MCF 10A (cell line): ENCODE data around the gene GALNT14. TPM values are rescaled to one million over a fixed set of nuclear protein-coding genes. Genes with fewer than 3 reads are reported as not detected.

ENCODE experiments used
- BruUV-seq: library from RNA; stranded (reverse); fragments of 400-500 nt; replicated peaks from 2 replicates; lab custom pipeline; 2021; lab: Mats Ljungman, UMichigan
- CTCF ChIA-PET: fragments of 300-600 bp; sonication (Branson Sonifier 250); formaldehyde crosslinking; extraction: SDS; loops from one replicate; lab custom pipeline; 2021; ENCODE audit warnings: antibody characterized with exemption, inconsistent platforms; lab: Yijun Ruan, JAX
- POLR2A ChIA-PET: fragments of 300-600, 350-650 bp; sonication (Branson Sonifier 250); formaldehyde crosslinking; extraction: SDS; loops from one replicate; lab custom pipeline; 2020; ENCODE audit warnings: antibody characterized with exemption, inconsistent platforms; lab: Yijun Ruan, JAX
- DNase-seq: peaks from one replicate; pipeline ENCODE4 v3.0.0-alpha.2; 2018; ENCODE audit not compliant: unreplicated experiment
- H3K27ac Mint-ChIP-seq: one replicate; pipeline ENCODE4 v1.8.0; 2022; ENCODE audit warnings: mild to moderate bottlenecking, low read depth, mixed read lengths; ENCODE audit not compliant: unreplicated experiment
- H3K27me3 Mint-ChIP-seq: one replicate; pipeline ENCODE4 v1.8.0; 2022; ENCODE audit warnings: mixed read lengths; ENCODE audit not compliant: insufficient read depth, unreplicated experiment
- H3K36me3 Mint-ChIP-seq: one replicate; pipeline ENCODE4 v1.8.0; 2022; ENCODE audit warnings: mild to moderate bottlenecking, moderate library complexity, mixed read lengths; ENCODE audit not compliant: insufficient read depth, unreplicated experiment
- H3K4me1 Mint-ChIP-seq: one replicate; pipeline ENCODE4 v1.8.0; 2022; ENCODE audit warnings: mixed read lengths; ENCODE audit not compliant: insufficient read depth, unreplicated experiment
- H3K4me3 Mint-ChIP-seq: one replicate; pipeline ENCODE4 v1.8.0; 2022; ENCODE audit warnings: mild to moderate bottlenecking, moderate library complexity, mixed read lengths; ENCODE audit not compliant: unreplicated experiment
- H3K9me3 Mint-ChIP-seq: one replicate; pipeline ENCODE4 v1.8.0; 2022; ENCODE audit warnings: mixed read lengths; ENCODE audit not compliant: unreplicated experiment
- intact Hi-C: fragments of 100-400 bp; cut with micrococcal nuclease; formaldehyde crosslinking; loops from 2 replicates; pipeline ENCODE4 v1.14.1; 2022
- total RNA-seq: library from RNA; stranded (reverse); gene quantifications from 2 replicates; pipeline ENCODE4 v1.2.3, GENCODE V29; 2022
- TF ChIP-seq, protein P1 (sequence below): fragments of 200-600 bp; IDR thresholded peaks from one replicate; pipeline ENCODE4 v1.8.0; 2022; ENCODE audit warnings: antibody characterized with exemption, mild to moderate bottlenecking; ENCODE audit not compliant: unreplicated experiment

The GALNT14 gene
- total RNA-seq, 1 experiment from 2014 or later, result 4.6 TPM

DNA sequence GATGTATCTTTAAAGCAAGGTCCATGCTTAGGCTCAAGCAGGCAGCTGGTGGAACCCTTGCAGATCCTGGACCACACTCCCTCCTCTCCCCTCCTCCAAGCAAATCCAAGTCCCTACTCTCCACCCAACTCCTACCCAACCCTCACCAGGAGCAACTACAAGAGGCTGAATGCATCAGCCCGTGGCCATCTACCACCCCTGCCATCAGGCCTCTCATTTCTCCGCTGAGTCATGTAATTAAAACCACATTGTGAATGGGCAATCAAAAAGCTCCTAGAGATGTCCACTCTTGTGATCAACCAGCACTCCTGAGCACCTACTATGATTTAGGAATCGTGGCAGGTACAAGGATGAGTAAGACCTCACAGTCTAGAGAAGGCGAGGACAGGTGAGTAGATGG, 188.8 kb downstream of the GALNT14 start:
- Mint-ChIP-seq H3K36me3 (no peaks in the 10 kb centered on the region), H3K9me3 (no peaks in the 10 kb centered on the region), H3K27ac (no peak overlapping the region), H3K4me1 (no peaks in the 10 kb centered on the region), H3K4me3 (no peak overlapping the region), H3K27me3 (no peaks in the 10 kb centered on the region)
- CTCF ChIA-PET, result interaction anchor here (0.6 to 0.9 kb wide), 3 partner anchors 51 to 220 kb away, joined by 3 to 5 read pairs (median 4); no protein-coding TSS in a partner anchor
- intact Hi-C loops, result no loop called here
- BruUV-seq, result no TSS peak
- POLR2A ChIA-PET, result interaction anchor here (1.1 kb wide), 1 partner anchor 8 kb away, joined by 3 read pairs; no protein-coding TSS in a partner anchor
- TF ChIP-seq, protein P1, sequence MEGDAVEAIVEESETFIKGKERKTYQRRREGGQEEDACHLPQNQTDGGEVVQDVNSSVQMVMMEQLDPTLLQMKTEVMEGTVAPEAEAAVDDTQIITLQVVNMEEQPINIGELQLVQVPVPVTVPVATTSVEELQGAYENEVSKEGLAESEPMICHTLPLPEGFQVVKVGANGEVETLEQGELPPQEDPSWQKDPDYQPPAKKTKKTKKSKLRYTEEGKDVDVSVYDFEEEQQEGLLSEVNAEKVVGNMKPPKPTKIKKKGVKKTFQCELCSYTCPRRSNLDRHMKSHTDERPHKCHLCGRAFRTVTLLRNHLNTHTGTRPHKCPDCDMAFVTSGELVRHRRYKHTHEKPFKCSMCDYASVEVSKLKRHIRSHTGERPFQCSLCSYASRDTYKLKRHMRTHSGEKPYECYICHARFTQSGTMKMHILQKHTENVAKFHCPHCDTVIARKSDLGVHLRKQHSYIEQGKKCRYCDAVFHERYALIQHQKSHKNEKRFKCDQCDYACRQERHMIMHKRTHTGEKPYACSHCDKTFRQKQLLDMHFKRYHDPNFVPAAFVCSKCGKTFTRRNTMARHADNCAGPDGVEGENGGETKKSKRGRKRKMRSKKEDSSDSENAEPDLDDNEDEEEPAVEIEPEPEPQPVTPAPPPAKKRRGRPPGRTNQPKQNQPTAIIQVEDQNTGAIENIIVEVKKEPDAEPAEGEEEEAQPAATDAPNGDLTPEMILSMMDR, result no peak
- no peak for DNase-seq

DNA sequence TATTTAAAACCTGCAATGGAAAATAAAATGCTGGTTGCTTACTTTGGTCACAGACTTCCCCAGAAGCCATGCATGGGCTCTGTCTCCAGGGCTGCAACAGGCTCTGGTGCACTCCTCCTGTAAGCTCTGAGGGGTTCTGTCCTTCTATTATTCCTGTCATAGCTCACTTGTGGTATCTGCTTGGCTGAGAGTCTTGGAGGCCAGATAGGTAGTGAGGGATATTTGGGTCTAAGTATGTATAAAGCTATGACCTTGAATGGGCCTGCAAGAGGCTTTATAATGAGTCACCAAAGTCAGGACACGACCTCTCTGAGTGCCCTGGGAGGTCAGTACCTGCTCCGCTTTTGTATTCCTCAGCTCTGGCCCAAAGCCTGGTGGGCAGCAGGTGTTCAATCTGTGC, 189.4 kb downstream of the GALNT14 start:
- TF ChIP-seq, protein P1, result no peak
- Mint-ChIP-seq H3K27ac (no peak overlapping the region), H3K4me3 (no peak overlapping the region), H3K36me3 (no peaks in the 10 kb centered on the region), H3K4me1 (no peaks in the 10 kb centered on the region), H3K9me3 (no peaks in the 10 kb centered on the region), H3K27me3 (no peaks in the 10 kb centered on the region)
- DNase-seq, result no peak
- CTCF ChIA-PET, result no interaction called here
- intact Hi-C loops, result no loop called here
- POLR2A ChIA-PET, result interaction anchor here (1.1 kb wide), 1 partner anchor 9 kb away, joined by 3 read pairs; no protein-coding TSS in a partner anchor
- BruUV-seq, result no TSS peak

- H3K9me3 Mint-ChIP-seq, result no peaks in the 10 kb centered on the region
- no peaks in the 10 kb centered on the region for H3K4me1 Mint-ChIP-seq
- H3K4me3 Mint-ChIP-seq, result no peak overlapping the region
- TF ChIP-seq, protein P1, result no peak
- CTCF ChIA-PET, result no interaction called here
- H3K36me3 Mint-ChIP-seq, result no peaks in the 10 kb centered on the region
- no peak overlapping the region for H3K27ac Mint-ChIP-seq
- H3K27me3 Mint-ChIP-seq, result no peaks in the 10 kb centered on the region
- BruUV-seq, result no TSS peak
- POLR2A ChIA-PET, result no interaction called here
- intact Hi-C loops, result no loop called here
- DNase-seq, result peak; percentile 35
These were observed 190.1 kb downstream of the GALNT14 start for GRCh38 chr2:30948130-30948529.

DNA sequence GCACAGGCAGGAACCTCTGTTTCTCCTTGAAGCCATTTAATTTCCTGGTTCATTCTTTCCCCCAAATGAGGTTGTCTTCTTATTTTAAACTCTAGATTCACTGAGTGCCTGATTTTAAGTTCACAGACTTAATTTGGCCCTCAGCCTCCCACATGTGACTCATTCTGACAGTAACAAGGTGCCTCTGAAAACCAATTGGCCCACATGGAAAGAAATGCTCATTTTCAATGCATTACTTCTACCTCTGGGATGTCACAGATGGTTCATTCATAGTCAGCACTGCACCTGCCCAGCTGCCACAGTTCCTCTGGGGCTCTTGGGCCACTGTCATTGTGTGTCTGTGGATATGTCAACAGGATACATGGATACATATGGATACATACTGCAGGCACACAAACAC, 190.6 kb downstream of the GALNT14 start:
- Mint-ChIP-seq H3K4me1 (no peaks in the 10 kb centered on the region), H3K9me3 (no peaks in the 10 kb centered on the region), H3K27me3 (no peaks in the 10 kb centered on the region), H3K36me3 (no peaks in the 10 kb centered on the region), H3K4me3 (no peak overlapping the region), H3K27ac (no peak overlapping the region)
- ChIA-PET CTCF (interaction anchor here (0.6 kb wide), 1 partner anchor 800 kb away, joined by 3 read pairs; no protein-coding TSS in a partner anchor), POLR2A (no interaction called here)
- intact Hi-C loops, result no loop called here
- BruUV-seq, result no TSS peak
- TF ChIP-seq, protein P1, result no peak
- DNase-seq, result peak; percentile 10
